K562 (cell line): ENCODE measurements around the gene FASN. TPM values are rescaled to one million over a fixed set of nuclear protein-coding genes. Genes with fewer than 3 reads are reported as not detected.
A peak's percentile ranks its signal among the peaks of the same experiment; 100 is the strongest.

Experiments used
- ADNP ChIP-seq: fragments of 200-800 bp; sonication (Bioruptor generic); IDR thresholded peaks from 2 replicates; pipeline ENCODE4 v1.6.1; 2016; ENCODE audit warnings: missing genetic modification characterization, missing compliant biosample characterization
- CBX5 ChIP-seq: IDR thresholded peaks from 2 replicates; pipeline ENCODE4 v1.6.1; 2014; ENCODE audit warnings: low read depth, borderline replicate concordance
- CCNT2 ChIP-seq: IDR thresholded peaks from 2 replicates; pipeline ENCODE4 v1.6.1; 2011; ENCODE audit warnings: borderline replicate concordance, low read depth, mild to moderate bottlenecking, moderate library complexity, mixed read lengths, low read length; ENCODE audit not compliant: insufficient read length; ENCODE audit errors: extremely low read depth
- CTBP1 ChIP-seq: fragments of 450-650 bp; IDR thresholded peaks from 2 replicates; pipeline ENCODE4 v1.6.1; 2016; ENCODE audit warnings: borderline replicate concordance
- GMEB1 ChIP-seq: fragments of 250-450 bp; sonication (Bioruptor Pico); IDR thresholded peaks from 2 replicates; pipeline ENCODE4 v1.4.0; 2020; ENCODE audit warnings: mild to moderate bottlenecking
- NELFE ChIP-seq: IDR thresholded peaks from 2 replicates; pipeline ENCODE4 v1.6.1; 2011; ENCODE audit warnings: mild to moderate bottlenecking; ENCODE audit not compliant: insufficient read depth, insufficient read length
- PHTF2 ChIP-seq: fragments of 250-450 bp; sonication (Bioruptor Pico); IDR thresholded peaks from 2 replicates; pipeline ENCODE4 v1.5.0; 2021; ENCODE audit warnings: mild to moderate bottlenecking
- POLR2AphosphoS5 ChIP-seq: IDR thresholded peaks from 2 replicates; pipeline ENCODE4 v1.6.1; 2011; ENCODE audit warnings: mild to moderate bottlenecking, low read depth, low read length, moderate library complexity; ENCODE audit not compliant: control insufficient read depth, insufficient read depth
- TAF1 ChIP-seq: IDR thresholded peaks from 2 replicates; pipeline ENCODE4 v1.6.1; 2011; ENCODE audit warnings: mild to moderate bottlenecking, low read length, moderate library complexity; ENCODE audit not compliant: insufficient read depth, control insufficient read depth, severe bottlenecking; ENCODE audit errors: extremely low read depth
- ZEB2 ChIP-seq: fragments of 450-650 bp; IDR thresholded peaks from 2 replicates; pipeline ENCODE4 v1.6.1; 2016
- ZNF146 ChIP-seq: IDR thresholded peaks from one replicate; pipeline ENCODE4 v1.6.1; 2018; ENCODE audit warnings: missing compliant biosample characterization; ENCODE audit not compliant: unreplicated experiment
- polyA plus RNA-seq, 8 experiments: library from polyadenylated mRNA; depleted of rRNA in 4 of 8; stranded (reverse) in 5 of 8; unstranded in 3 of 8; fragments of >200 nt; fragmentation: Nextera tagmentation in 2 of 8; fragmentation: Illumina TruSeq in 1 of 8; extraction: Ambion mirVana in 2 of 8; extraction: Trizol in 1 of 8; gene quantifications; 2 replicates each; pipeline versions ENCODE4 v1.2.1 to v1.2.3, GENCODE V29; 2011 to 2014; ENCODE audit warnings: inconsistent platforms in 1 of 8, missing spikeins in 1 of 8
- total RNA-seq, 7 experiments: library from RNA; depleted of rRNA in 6 of 7; stranded (reverse); fragments of >200 nt in 6 of 7; fragmentation: Illumina TruSeq in 2 of 7; extraction: Trizol in 2 of 7; gene quantifications; 2 replicates each; pipeline versions ENCODE4 v1.2.1 to v1.2.3, GENCODE V29; 2011 to 2021; ENCODE audit warnings: low replicate concordance in 1 of 7
- TF ChIP-seq, protein P1 (sequence below): fragments of 250-450 bp; sonication (Bioruptor Pico); IDR thresholded peaks from 2 replicates; pipeline ENCODE4 v1.4.0; 2020; ENCODE audit warnings: mild to moderate bottlenecking, moderate library complexity
- TF ChIP-seq, protein P2 (sequence below): fragments of 450-650 bp; formaldehyde crosslinking; IDR thresholded peaks from 2 replicates; pipeline ENCODE4 v1.4.0; 2020; ENCODE audit warnings: mild to moderate bottlenecking, moderate library complexity
- TF ChIP-seq, protein P3 (sequence below): fragments of 250-450 bp; sonication (Bioruptor Pico); IDR thresholded peaks from 2 replicates; pipeline ENCODE4 v1.8.0; 2021; ENCODE audit warnings: mild to moderate bottlenecking, moderate library complexity
- TF ChIP-seq, protein P4 (sequence below): IDR thresholded peaks from 2 replicates; pipeline ENCODE4 v1.6.1; 2014; ENCODE audit warnings: antibody characterized with exemption

FASN gene
- total and polyA plus RNA-seq, 9 of the 15 experiments (the other 6 are each of a cell fraction or from before 2014, with no cell fraction given) = 0.15 to 663 (median 49.9) TPM

DNA sequence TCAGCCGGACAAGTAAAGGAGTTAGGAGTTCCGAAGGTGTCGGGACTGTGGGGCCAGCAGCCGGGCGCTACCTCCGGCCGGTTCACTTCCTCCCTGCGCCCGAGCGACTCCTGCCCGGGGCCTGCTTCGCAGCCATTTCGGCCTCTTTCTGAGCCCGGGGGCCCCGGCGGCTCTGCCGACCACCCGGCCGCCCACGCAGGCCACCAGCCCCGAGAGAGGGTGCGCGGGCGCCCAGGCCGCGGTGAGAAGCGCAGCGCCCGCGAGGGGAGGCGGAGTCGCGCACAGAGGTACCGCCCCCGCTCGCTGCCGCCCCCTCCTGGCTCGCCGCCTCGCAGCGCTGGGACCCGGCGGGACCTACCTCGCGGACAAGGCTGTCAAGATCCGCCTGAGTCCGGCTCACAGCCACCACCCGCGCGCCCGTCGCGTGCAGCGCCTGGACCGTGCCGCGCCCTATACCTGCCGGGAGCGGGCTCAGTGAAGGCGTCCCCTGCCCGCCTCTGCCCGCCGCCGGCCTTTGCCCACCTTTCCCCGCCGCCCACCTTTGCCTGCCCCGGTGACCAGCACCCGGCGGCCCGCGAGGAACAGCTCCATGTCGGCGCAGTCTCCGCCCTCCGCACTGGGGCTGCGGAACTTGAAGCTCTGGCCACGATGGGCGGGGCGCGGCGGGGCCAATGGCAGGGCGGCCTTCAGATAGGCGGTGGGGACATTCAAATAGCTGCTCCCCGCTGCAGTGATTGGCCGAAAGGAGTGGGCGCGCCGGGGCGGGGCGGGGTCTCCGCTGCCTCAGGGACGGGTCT is 60.7 kb downstream of the FASN start, which contains the start of gene DCXR (continued):
- TF ChIP-seq NELFE = no peak
- TF ChIP-seq ZEB2 = peak; percentile 17; the same call in 1 of the 2 replicates
- TF ChIP-seq ZNF146 (CRISPR knock-in tag) = no peak
- TF ChIP-seq GMEB1 (CRISPR knock-in tag) = no peak
- peak; percentile 96 for TF ChIP-seq POLR2AphosphoS5
- TF ChIP-seq, protein P1, sequence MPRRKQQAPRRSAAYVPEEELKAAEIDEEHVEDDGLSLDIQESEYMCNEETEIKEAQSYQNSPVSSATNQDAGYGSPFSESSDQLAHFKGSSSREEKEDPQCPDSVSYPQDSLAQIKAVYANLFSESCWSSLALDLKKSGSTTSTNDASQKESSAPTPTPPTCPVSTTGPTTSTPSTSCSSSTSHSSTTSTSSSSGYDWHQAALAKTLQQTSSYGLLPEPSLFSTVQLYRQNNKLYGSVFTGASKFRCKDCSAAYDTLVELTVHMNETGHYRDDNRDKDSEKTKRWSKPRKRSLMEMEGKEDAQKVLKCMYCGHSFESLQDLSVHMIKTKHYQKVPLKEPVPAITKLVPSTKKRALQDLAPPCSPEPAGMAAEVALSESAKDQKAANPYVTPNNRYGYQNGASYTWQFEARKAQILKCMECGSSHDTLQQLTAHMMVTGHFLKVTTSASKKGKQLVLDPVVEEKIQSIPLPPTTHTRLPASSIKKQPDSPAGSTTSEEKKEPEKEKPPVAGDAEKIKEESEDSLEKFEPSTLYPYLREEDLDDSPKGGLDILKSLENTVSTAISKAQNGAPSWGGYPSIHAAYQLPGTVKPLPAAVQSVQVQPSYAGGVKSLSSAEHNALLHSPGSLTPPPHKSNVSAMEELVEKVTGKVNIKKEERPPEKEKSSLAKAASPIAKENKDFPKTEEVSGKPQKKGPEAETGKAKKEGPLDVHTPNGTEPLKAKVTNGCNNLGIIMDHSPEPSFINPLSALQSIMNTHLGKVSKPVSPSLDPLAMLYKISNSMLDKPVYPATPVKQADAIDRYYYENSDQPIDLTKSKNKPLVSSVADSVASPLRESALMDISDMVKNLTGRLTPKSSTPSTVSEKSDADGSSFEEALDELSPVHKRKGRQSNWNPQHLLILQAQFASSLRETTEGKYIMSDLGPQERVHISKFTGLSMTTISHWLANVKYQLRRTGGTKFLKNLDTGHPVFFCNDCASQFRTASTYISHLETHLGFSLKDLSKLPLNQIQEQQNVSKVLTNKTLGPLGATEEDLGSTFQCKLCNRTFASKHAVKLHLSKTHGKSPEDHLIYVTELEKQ (CRISPR knock-in tag) = no peak
- TF ChIP-seq PHTF2 (CRISPR knock-in tag) = no peak
- TF ChIP-seq, protein P2, sequence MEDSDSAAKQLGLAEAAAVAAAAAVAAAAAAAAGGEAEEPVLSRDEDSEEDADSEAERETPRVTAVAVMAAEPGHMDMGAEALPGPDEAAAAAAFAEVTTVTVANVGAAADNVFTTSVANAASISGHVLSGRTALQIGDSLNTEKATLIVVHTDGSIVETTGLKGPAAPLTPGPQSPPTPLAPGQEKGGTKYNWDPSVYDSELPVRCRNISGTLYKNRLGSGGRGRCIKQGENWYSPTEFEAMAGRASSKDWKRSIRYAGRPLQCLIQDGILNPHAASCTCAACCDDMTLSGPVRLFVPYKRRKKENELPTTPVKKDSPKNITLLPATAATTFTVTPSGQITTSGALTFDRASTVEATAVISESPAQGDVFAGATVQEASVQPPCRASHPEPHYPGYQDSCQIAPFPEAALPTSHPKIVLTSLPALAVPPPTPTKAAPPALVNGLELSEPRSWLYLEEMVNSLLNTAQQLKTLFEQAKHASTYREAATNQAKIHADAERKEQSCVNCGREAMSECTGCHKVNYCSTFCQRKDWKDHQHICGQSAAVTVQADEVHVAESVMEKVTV (CRISPR knock-in tag) = no peak
- TF ChIP-seq, protein P3, sequence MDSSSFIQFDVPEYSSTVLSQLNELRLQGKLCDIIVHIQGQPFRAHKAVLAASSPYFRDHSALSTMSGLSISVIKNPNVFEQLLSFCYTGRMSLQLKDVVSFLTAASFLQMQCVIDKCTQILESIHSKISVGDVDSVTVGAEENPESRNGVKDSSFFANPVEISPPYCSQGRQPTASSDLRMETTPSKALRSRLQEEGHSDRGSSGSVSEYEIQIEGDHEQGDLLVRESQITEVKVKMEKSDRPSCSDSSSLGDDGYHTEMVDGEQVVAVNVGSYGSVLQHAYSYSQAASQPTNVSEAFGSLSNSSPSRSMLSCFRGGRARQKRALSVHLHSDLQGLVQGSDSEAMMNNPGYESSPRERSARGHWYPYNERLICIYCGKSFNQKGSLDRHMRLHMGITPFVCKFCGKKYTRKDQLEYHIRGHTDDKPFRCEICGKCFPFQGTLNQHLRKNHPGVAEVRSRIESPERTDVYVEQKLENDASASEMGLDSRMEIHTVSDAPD (CRISPR knock-in tag) = no peak
- TF ChIP-seq CCNT2 = peak; percentile 85
- no peak for TF ChIP-seq ADNP (tag)
- TF ChIP-seq TAF1 = peak; percentile 54
- no peak for TF ChIP-seq CBX5
- TF ChIP-seq CTBP1 = peak; percentile 99
- TF ChIP-seq, protein P4, sequence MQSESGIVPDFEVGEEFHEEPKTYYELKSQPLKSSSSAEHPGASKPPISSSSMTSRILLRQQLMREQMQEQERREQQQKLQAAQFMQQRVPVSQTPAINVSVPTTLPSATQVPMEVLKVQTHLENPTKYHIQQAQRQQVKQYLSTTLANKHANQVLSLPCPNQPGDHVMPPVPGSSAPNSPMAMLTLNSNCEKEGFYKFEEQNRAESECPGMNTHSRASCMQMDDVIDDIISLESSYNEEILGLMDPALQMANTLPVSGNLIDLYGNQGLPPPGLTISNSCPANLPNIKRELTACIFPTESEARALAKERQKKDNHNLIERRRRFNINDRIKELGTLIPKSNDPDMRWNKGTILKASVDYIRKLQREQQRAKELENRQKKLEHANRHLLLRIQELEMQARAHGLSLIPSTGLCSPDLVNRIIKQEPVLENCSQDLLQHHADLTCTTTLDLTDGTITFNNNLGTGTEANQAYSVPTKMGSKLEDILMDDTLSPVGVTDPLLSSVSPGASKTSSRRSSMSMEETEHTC = no peak
